ENCODE results near the gene LRRC3. TPM values are rescaled to one million over a fixed set of nuclear protein-coding genes. Genes with fewer than 3 reads are reported as not detected.
"Not testable (repeated sequence)": the region's sequence is repeated elsewhere in the genome, so short reads cannot be mapped to it uniquely, and the experiment has no call there.

LRRC3 gene
- total RNA-seq, 4 donors from 2014 or later, result 0.78 to 0.92 (median 0.85) TPM

DNA sequence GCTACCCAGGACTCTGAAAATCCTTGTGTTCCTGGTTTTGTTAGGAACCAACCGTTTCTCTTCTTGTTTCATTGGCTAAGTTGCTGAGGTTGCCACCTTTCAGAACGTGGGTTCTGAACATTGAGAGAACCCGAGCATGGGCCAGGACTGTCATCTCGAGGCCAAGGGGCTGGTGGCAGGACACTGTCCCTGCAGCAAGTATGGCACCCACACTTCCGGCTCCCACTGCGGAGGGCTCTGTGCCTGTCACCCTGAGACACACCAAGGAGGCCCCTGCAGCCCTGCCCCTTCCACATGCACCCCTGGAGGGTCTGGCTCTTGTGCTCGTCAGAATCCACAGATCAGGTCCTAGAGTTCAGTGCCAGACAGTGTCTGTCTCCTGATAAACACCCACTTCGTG is 39.1 kb upstream of the LRRC3 start:
- intact Hi-C loops (cut with DNase I), result no loop called here

DNA sequence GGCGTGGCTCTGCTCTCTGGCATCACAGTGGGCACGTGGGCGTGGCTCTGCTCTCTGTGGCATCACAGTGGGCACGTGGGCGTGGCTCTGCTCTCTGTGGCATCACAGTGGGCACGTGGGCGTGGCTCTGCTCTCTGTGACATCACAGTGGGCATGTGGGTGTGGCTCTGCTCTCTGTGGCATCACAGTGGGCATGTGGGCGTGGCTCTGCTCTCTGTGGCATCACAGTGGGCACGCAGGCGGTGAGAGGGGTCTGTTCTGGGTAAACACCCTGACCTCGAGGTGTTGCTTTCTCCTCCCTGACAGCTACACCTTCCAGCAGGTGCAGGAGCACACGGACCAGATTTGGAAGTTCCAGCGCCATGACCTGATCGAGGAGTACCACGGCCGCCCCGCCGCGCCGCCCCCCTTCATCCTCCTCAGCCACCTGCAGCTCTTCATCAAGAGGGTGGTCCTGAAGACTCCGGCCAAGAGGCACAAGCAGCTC is 37.6 kb upstream of the LRRC3 start:
- DNase-seq; intact Hi-C loops (cut with DNase I): not testable (repeated sequence)
- 96 to 98% methylated on average over 10 to 20 of the region's 21 CpGs for WGBS, 2 donors

More for the DNA sequence above, 39.1 kb upstream of the LRRC3 start:
- Histone ChIP-seq H3K36me3 (no peaks in the 10 kb centered on the region), H3K4me3 (replicated peaks in 1 of 3) (no peak overlapping the region), H3K27me3 (no peaks in the 10 kb centered on the region), H3K27ac (no peak overlapping the region), H3K4me1 (no peaks in the 10 kb centered on the region), H3K9me3 (no peaks in the 10 kb centered on the region)
- no peak for TF ChIP-seq POLR2A (IDR thresholded peaks at IDR 0.05)
- TF ChIP-seq, protein P1, sequence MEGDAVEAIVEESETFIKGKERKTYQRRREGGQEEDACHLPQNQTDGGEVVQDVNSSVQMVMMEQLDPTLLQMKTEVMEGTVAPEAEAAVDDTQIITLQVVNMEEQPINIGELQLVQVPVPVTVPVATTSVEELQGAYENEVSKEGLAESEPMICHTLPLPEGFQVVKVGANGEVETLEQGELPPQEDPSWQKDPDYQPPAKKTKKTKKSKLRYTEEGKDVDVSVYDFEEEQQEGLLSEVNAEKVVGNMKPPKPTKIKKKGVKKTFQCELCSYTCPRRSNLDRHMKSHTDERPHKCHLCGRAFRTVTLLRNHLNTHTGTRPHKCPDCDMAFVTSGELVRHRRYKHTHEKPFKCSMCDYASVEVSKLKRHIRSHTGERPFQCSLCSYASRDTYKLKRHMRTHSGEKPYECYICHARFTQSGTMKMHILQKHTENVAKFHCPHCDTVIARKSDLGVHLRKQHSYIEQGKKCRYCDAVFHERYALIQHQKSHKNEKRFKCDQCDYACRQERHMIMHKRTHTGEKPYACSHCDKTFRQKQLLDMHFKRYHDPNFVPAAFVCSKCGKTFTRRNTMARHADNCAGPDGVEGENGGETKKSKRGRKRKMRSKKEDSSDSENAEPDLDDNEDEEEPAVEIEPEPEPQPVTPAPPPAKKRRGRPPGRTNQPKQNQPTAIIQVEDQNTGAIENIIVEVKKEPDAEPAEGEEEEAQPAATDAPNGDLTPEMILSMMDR (IDR thresholded peaks at IDR 0.05), result no peak
- 61 to 72% methylated on average over 4 to 5 of the region's 8 CpGs for WGBS, 2 donors
- DNase-seq, result no peak

DNA sequence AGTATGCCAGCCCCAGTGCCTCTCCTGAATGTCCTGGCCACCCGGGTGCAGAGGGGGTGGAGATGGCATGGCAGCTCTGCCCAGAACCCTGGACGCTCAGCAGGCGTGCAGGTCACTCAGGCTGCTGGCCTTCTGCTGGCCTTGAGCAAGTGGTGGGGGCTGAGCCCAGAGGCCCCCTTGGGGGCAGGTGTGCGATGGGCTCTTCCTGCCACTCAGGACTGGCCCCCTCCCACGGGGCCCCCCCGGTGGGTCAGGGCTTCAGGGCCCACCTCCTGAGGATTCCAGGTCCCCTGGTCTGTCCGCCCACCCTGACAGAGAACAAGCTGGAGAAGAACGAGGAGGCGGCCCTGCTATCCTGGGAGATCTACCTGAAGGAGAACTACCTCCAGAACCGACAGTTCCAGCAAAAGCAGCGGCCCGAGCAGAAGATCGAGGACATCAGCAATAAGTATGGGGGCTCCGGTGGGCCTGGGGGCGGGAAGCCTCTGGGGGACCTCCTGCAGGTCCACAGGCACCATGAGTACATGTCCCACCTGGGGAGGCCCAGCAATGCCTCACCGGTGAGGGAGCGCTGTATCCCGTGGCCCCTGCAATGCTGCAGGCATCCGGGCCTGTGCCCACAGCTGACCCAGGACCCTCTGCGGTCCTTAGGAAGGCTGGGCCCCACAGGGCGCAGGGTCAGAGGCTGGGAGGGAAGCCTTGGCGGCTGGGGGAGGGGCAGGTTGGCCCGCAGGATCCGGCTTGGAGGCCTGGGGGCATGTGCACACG is 37.0 kb upstream of the LRRC3 start:
- DNase-seq, result no peak
- H3K36me3 ChIP-seq, result no peaks in the 10 kb centered on the region
- H3K27me3 ChIP-seq, result no peaks in the 10 kb centered on the region
- no peak overlapping the region for H3K4me3 ChIP-seq (replicated peaks in 1 of 3)
- H3K4me1 ChIP-seq, result no peaks in the 10 kb centered on the region
- H3K27ac ChIP-seq, result no peak overlapping the region
- 92 to 98% methylated on average over 6 to 7 of the region's 25 CpGs for WGBS, 2 donors
- H3K9me3 ChIP-seq, result no peaks in the 10 kb centered on the region
- intact Hi-C loops (cut with DNase I), result no loop called here
- TF ChIP-seq, protein P1 (IDR thresholded peaks at IDR 0.05), result no peak
- TF ChIP-seq POLR2A (IDR thresholded peaks at IDR 0.05), result no peak

More for the DNA sequence above, 37.6 kb upstream of the LRRC3 start:
- not testable (repeated sequence) for H3K9me3 ChIP-seq; H3K36me3 ChIP-seq; H3K4me3 ChIP-seq (replicated peaks in 1 of 3); H3K4me1 ChIP-seq; H3K27me3 ChIP-seq; H3K27ac ChIP-seq

DNA sequence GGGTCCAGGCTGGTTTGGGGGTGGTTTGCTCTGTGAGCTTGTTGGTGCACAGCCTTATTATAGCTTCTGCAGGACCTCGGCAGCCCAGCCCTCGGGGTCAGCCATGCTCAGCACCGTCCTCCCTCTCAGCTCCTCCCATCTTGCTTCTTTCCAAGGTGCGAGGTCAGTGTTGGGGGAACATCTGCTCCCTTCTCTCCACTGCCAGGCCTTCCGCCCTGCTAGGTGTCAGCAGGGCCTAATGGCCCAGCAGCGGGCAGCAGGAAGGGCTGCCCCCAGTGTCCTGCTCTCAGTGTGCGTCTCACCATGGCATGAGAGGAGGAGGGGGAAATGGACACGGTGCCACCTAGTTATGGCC is 36.5 kb upstream of the LRRC3 start:
- Histone ChIP-seq H3K27ac (no peak overlapping the region), H3K27me3 (no peaks in the 10 kb centered on the region), H3K36me3 (no peaks in the 10 kb centered on the region), H3K4me3 (replicated peaks in 1 of 3) (no peak overlapping the region), H3K4me1 (no peaks in the 10 kb centered on the region), H3K9me3 (no peaks in the 10 kb centered on the region)
- WGBS, 2 donors, result 94 to 95% methylated on average over 4 to 8 of the region's 8 CpGs
- DNase-seq, result no peak
- TF ChIP-seq, protein P1 (IDR thresholded peaks at IDR 0.05), result no peak
- no peak for TF ChIP-seq POLR2A (IDR thresholded peaks at IDR 0.05)
- intact Hi-C loops (cut with DNase I), result no loop called here

DNA sequence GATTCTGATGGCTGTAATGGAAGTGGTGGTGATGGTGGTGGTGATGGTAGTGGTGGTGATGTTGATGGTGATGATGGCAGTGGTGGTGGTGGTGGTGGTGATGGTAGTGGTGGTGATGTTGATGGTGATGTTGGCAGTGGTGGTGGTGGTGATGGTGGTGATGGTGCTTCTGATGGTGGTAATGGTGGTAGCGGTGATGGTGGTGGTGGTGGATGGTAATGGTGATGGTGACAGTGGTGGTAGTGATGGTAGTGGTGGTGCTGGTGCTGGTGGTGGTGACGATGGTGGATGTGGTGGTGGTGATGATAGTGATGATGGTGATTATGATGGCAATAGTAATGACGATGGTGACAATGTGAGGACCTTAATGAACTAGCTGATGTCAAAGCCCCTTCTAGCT is 35.6 kb upstream of the LRRC3 start:
- intact Hi-C loops (cut with DNase I), result loop anchor here (10.0 kb wide), 1 partner anchor 55 kb away; no protein-coding TSS in a partner anchor
- no peak overlapping the region for H3K27ac ChIP-seq
- no peak overlapping the region for H3K4me3 ChIP-seq (replicated peaks in 1 of 3)
- 93 to 94% methylated on average over 3 of the region's 3 CpGs for WGBS, 2 donors
- H3K36me3 ChIP-seq, result no peaks in the 10 kb centered on the region
- no peaks in the 10 kb centered on the region for H3K27me3 ChIP-seq
- no peaks in the 10 kb centered on the region for H3K9me3 ChIP-seq
- no peaks in the 10 kb centered on the region for H3K4me1 ChIP-seq
- no peak for DNase-seq
- TF ChIP-seq, protein P1 (IDR thresholded peaks at IDR 0.05), result no peak
- no peak for TF ChIP-seq POLR2A (IDR thresholded peaks at IDR 0.05)
